HCT116 (cell line): ENCODE results near the gene GRM8. TPM values are rescaled to one million over a fixed set of nuclear protein-coding genes. Genes with fewer than 3 reads are reported as not detected.

Experiments
- ATAC-seq: fragments of 200-7000 bp; cut with Tn5 transposase; 2 replicates; pipeline ENCODE4 v1.9.1; 2020; ENCODE audit warnings: mild to moderate bottlenecking, moderate library complexity
- BruUV-seq: library from RNA; stranded (reverse); fragments of 400-500 nt; replicated peaks from 2 replicates; lab custom pipeline; 2021; lab: Mats Ljungman, UMichigan
- CTCF ChIA-PET: fragments of 300-600 bp; sonication (Branson Sonifier 250); formaldehyde crosslinking; loops from one replicate; lab custom pipeline; 2021; ENCODE audit warnings: antibody characterized with exemption; lab: Charles Lee
- POLR2A ChIA-PET: fragments of 300-600, 350-600 bp; sonication (Branson Sonifier 250); formaldehyde crosslinking; loops from one replicate; lab custom pipeline; 2021; ENCODE audit warnings: antibody characterized with exemption; lab: Charles Lee
- RAD21 ChIA-PET, 2 experiments: fragments of 300-600 bp; sonication (Branson Sonifier 250); formaldehyde crosslinking; loops; one replicate each; lab custom pipeline; 2023; ENCODE audit warnings: low total read pairs in 2 of 2; ENCODE audit not compliant: uncharacterized antibody in 2 of 2, unreplicated experiment in 2 of 2, low non-redundant PET in 1 of 2; lab: Charles Lee
- DNase-seq: peaks from one replicate; pipeline ENCODE4 v3.0.0-alpha.2; 2010; ENCODE audit warnings: low read depth, low spot score
- H2AFZ ChIP-seq: fragments of 200-600 bp; shearing (Covaris generic), sonication (generic); 2 replicates; pipeline ENCODE4 v1.6.1; 2017; ENCODE audit warnings: low read depth, mixed run types, mixed read lengths, antibody characterized with exemption, low read length; ENCODE audit not compliant: poor library complexity, severe bottlenecking
- H3K27ac ChIP-seq: 2 replicates; pipeline ENCODE4 v1.5.1; 2012; ENCODE audit warnings: low read depth, low read length
- H3K27me3 ChIP-seq: fragments of 200-600 bp; sonication (generic); 2 replicates; pipeline ENCODE4 v1.6.1; 2016; ENCODE audit warnings: mixed run types, low read length, mixed read lengths; ENCODE audit not compliant: insufficient read depth
- H3K36me3 ChIP-seq, 2 experiments: fragments of 200-500 bp in 1 of 2; fragments of 200-600 bp in 1 of 2; sonication (Bioruptor generic) in 1 of 2; sonication (generic) in 1 of 2; 2 replicates each; pipeline versions ENCODE4 v1.5.1 to v1.6.1; 2014 to 2016; ENCODE audit warnings: low read length in 2 of 2, inconsistent platforms in 1 of 2, mixed read lengths in 1 of 2, mixed run types in 1 of 2; ENCODE audit not compliant: insufficient read depth in 2 of 2, control insufficient read depth in 1 of 2
- H3K4me1 ChIP-seq, 2 experiments: fragments of 200-600 bp in 1 of 2; sonication (generic) in 1 of 2; 2 replicates each; pipeline versions ENCODE4 v1.5.1 to v1.6.1; 2012 to 2017; ENCODE audit warnings: low read length in 2 of 2, inconsistent platforms in 1 of 2, mild to moderate bottlenecking in 1 of 2, mixed read lengths in 1 of 2, mixed run types in 1 of 2, moderate library complexity in 1 of 2; ENCODE audit not compliant: insufficient read depth in 2 of 2, control insufficient read depth in 1 of 2
- H3K4me2 ChIP-seq: fragments of 200-600 bp; sonication (generic); 2 replicates; pipeline ENCODE4 v1.6.1; 2017; ENCODE audit warnings: mixed run types, low read length, mixed read lengths
- H3K4me3 ChIP-seq, 2 experiments: fragments of 200-600 bp in 1 of 2; sonication (generic) in 1 of 2; replicated peaks in 1 of 2; 2 replicates each; pipeline ENCODE4 v1.5.1; 2011 to 2016; ENCODE audit warnings: low read length in 2 of 2, control low read depth in 1 of 2, low read depth in 1 of 2, mild to moderate bottlenecking in 1 of 2, mixed read lengths in 1 of 2, mixed run types in 1 of 2
- H3K79me2 ChIP-seq: fragments of 200-600 bp; sonication (generic); 2 replicates; pipeline ENCODE4 v1.6.1; 2017; ENCODE audit warnings: mild to moderate bottlenecking, mixed run types, low read length, moderate library complexity, mixed read lengths; ENCODE audit not compliant: insufficient read depth
- H3K9ac ChIP-seq: fragments of 200-600 bp; sonication (generic); 2 replicates; pipeline ENCODE4 v1.6.1; 2016; ENCODE audit warnings: low read length, mixed read lengths
- H3K9me2 ChIP-seq: fragments of 200-600 bp; sonication (generic), shearing (Covaris generic); 2 replicates; pipeline ENCODE4 v1.6.1; 2017; ENCODE audit warnings: mixed run types, mild to moderate bottlenecking, moderate library complexity; ENCODE audit not compliant: insufficient read depth
- H3K9me3 ChIP-seq, 2 experiments: fragments of 200-500 bp in 1 of 2; fragments of 200-600 bp in 1 of 2; sonication (Bioruptor generic) in 1 of 2; sonication (generic) in 1 of 2; 2 replicates each; pipeline ENCODE4 v1.6.1; 2014 to 2017; ENCODE audit warnings: low read length in 2 of 2, mixed read lengths in 2 of 2, inconsistent platforms in 1 of 2, low read depth in 1 of 2, mild to moderate bottlenecking in 1 of 2, mixed run types in 1 of 2, moderate library complexity in 1 of 2; ENCODE audit not compliant: control insufficient read depth in 1 of 2, insufficient read depth in 1 of 2
- H4K20me1 ChIP-seq: fragments of 200-600 bp; sonication (generic), shearing (Covaris generic); 2 replicates; pipeline ENCODE4 v1.6.1; 2017; ENCODE audit warnings: mixed run types, mild to moderate bottlenecking, moderate library complexity; ENCODE audit not compliant: insufficient read depth
- ATF3 ChIP-seq: IDR thresholded peaks from 2 replicates; pipeline ENCODE4 v1.6.1; 2012
- CBX3 ChIP-seq: IDR thresholded peaks from 2 replicates; pipeline ENCODE4 v1.6.1; 2012; ENCODE audit warnings: low read depth
- CTCF ChIP-seq, 3 experiments: fragments of 200-600 bp in 1 of 3; sonication (generic) in 1 of 3; IDR thresholded peaks in 2 of 3; conservative IDR thresholded peaks in 1 of 3; 2 replicates each; pipeline ENCODE4 v1.5.1; 2012 to 2017; ENCODE audit warnings: low read depth in 2 of 3, low read length in 2 of 3, antibody characterized with exemption in 1 of 3, borderline replicate concordance in 1 of 3, control low read depth in 1 of 3, mild to moderate bottlenecking in 1 of 3, mixed read lengths in 1 of 3, mixed run types in 1 of 3, moderate library complexity in 1 of 3; ENCODE audit not compliant: insufficient read depth in 1 of 3
- EZH2 ChIP-seq: fragments of 200-600 bp; sonication (generic); IDR thresholded peaks from 2 replicates; pipeline ENCODE4 v1.6.1; 2017; ENCODE audit warnings: antibody characterized with exemption, mixed run types
- EZH2phosphoT487 ChIP-seq: fragments of 200-600 bp; IDR thresholded peaks from 2 replicates; pipeline ENCODE4 v1.6.1; 2018; ENCODE audit warnings: antibody characterized with exemption, borderline replicate concordance
- FOSL1 ChIP-seq: IDR thresholded peaks from 2 replicates; pipeline ENCODE4 v1.6.1; 2012; ENCODE audit warnings: low read depth
- JUND ChIP-seq: IDR thresholded peaks from 2 replicates; pipeline ENCODE4 v1.6.1; 2012
- POLR2A ChIP-seq: IDR thresholded peaks from 2 replicates; pipeline ENCODE4 v1.7.0; 2011; ENCODE audit warnings: borderline replicate concordance; ENCODE audit not compliant: insufficient read depth, insufficient read length; ENCODE audit errors: extremely low read depth
- POLR2AphosphoS5 ChIP-seq: IDR thresholded peaks from 2 replicates; pipeline ENCODE4 v1.6.1; 2011; ENCODE audit warnings: mild to moderate bottlenecking, low read depth, low read length, moderate library complexity
- SIN3A ChIP-seq: IDR thresholded peaks from 2 replicates; pipeline ENCODE4 v1.6.1; 2012; ENCODE audit warnings: low read depth
- SP1 ChIP-seq: IDR thresholded peaks from 2 replicates; pipeline ENCODE4 v1.6.1; 2012; ENCODE audit warnings: low read depth
- SRF ChIP-seq: IDR thresholded peaks from 2 replicates; pipeline ENCODE4 v1.6.1; 2012; ENCODE audit warnings: low read depth
- intact Hi-C: fragments of 100-400 bp; cut with micrococcal nuclease; formaldehyde crosslinking; loops from 2 replicates; pipeline ENCODE4 v1.10.0; 2022
- total RNA-seq: library from RNA; stranded (reverse); gene quantifications from one replicate; pipeline ENCODE4 v1.2.1, GENCODE V29; 2021; ENCODE audit not compliant: unreplicated experiment
- TF ChIP-seq, protein P1 (sequence below): IDR thresholded peaks from 2 replicates; pipeline ENCODE4 v1.6.1; 2012; ENCODE audit warnings: low read depth
- TF ChIP-seq, protein P2 (sequence below): IDR thresholded peaks from 2 replicates; pipeline ENCODE4 v1.6.1; 2011; ENCODE audit warnings: mild to moderate bottlenecking, low read length, moderate library complexity; ENCODE audit not compliant: insufficient replicate concordance; ENCODE audit errors: extremely low read depth

Gene GRM8
- total RNA-seq, 1 experiment from 2014 or later: 0.05 TPM

DNA sequence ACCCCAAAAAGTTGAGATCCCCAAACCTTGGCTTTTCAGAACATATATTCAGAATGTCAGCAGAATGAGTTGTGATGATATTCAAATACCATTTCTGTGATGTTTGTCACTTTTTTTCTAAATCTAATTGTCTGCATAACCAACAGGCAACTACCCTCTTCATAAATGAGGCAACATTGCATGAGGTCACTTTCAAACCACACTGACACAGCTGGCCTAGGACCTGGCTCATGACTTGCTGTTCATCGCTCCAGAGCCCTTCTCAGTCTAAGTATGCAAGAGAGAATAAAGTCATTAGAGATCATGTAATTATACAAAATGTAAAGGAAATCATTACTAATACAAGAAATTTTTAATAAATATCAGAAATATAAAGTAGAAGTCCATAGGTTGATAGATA is 681.9 kb downstream of the GRM8 start (continued):
- TF ChIP-seq, protein P1, sequence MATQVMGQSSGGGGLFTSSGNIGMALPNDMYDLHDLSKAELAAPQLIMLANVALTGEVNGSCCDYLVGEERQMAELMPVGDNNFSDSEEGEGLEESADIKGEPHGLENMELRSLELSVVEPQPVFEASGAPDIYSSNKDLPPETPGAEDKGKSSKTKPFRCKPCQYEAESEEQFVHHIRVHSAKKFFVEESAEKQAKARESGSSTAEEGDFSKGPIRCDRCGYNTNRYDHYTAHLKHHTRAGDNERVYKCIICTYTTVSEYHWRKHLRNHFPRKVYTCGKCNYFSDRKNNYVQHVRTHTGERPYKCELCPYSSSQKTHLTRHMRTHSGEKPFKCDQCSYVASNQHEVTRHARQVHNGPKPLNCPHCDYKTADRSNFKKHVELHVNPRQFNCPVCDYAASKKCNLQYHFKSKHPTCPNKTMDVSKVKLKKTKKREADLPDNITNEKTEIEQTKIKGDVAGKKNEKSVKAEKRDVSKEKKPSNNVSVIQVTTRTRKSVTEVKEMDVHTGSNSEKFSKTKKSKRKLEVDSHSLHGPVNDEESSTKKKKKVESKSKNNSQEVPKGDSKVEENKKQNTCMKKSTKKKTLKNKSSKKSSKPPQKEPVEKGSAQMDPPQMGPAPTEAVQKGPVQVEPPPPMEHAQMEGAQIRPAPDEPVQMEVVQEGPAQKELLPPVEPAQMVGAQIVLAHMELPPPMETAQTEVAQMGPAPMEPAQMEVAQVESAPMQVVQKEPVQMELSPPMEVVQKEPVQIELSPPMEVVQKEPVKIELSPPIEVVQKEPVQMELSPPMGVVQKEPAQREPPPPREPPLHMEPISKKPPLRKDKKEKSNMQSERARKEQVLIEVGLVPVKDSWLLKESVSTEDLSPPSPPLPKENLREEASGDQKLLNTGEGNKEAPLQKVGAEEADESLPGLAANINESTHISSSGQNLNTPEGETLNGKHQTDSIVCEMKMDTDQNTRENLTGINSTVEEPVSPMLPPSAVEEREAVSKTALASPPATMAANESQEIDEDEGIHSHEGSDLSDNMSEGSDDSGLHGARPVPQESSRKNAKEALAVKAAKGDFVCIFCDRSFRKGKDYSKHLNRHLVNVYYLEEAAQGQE: no peak
- no peak for TF ChIP-seq SIN3A
- TF ChIP-seq POLR2AphosphoS5: no peak

DNA sequence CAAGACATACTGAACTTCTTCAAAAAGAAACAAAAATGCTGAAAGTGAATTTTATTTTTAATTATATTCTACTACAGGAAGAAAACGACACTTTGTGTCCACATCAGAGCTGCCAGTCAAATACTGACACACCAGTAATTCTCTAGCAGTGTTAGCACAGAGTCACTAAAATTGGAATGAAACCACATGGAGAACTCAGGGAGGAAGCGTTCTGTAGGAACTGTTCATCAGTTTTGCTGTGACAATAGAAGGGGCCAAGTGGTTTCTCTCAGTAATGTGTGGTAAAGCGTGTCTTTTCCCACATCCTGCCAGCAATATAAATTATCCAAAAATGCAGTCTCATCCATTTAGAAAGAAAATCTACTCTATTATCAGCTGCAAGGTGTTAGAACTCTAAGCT is 683.3 kb downstream of the GRM8 start:
- Histone ChIP-seq H3K4me3 (no peak overlapping the region), H4K20me1 (no peaks in the 10 kb centered on the region), H2AFZ (no peak overlapping the region), H3K4me2 (no peak overlapping the region), H3K36me3 (no peaks in the 10 kb centered on the region), H3K4me1 (peaks cover 0 to 5% of the 10 kb centered on the region in 2 experiments; a peak in 2 of 4 replicates), H3K9me2 (0 out of 2 replicates have a peak, but pooled peaks cover 4% of the 10 kb centered on the region), H3K27ac (no peak overlapping the region), H3K79me2 (no peaks in the 10 kb centered on the region), H3K9ac (no peak overlapping the region), H3K9me3 (no peaks in the 10 kb centered on the region), H3K27me3 (no peaks in the 10 kb centered on the region)
- ChIA-PET RAD21 (no interaction called here), CTCF (no interaction called here), POLR2A (no interaction called here)
- intact Hi-C loops: no loop called here
- ATAC-seq (no peak), DNase-seq (no peak)
- BruUV-seq: no TSS peak
- TF ChIP-seq CTCF (IDR thresholded peaks at IDR 0.05 in 2 of 3, conservative IDR thresholded peaks at IDR 0.05 in 1 of 3; ENCODE audit: borderline replicate concordance in 1 of 3, insufficient read depth in 1 of 3, low read depth in 2 of 3, low read length in 2 of 3) (no peak), SRF (no peak), EZH2phosphoT487 (no peak), EZH2 (no peak), ATF3 (no peak), JUND (no peak), FOSL1 (no peak), SIN3A (no peak), CBX3 (no peak), POLR2A (no peak), SP1 (no peak)
- TF ChIP-seq, protein P2, sequence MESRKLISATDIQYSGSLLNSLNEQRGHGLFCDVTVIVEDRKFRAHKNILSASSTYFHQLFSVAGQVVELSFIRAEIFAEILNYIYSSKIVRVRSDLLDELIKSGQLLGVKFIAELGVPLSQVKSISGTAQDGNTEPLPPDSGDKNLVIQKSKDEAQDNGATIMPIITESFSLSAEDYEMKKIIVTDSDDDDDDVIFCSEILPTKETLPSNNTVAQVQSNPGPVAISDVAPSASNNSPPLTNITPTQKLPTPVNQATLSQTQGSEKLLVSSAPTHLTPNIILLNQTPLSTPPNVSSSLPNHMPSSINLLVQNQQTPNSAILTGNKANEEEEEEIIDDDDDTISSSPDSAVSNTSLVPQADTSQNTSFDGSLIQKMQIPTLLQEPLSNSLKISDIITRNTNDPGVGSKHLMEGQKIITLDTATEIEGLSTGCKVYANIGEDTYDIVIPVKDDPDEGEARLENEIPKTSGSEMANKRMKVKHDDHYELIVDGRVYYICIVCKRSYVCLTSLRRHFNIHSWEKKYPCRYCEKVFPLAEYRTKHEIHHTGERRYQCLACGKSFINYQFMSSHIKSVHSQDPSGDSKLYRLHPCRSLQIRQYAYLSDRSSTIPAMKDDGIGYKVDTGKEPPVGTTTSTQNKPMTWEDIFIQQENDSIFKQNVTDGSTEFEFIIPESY: no peak
- TF ChIP-seq, protein P1: no peak
